K562 (cell line): ENCODE measurements around the gene BRF1. TPM values are rescaled to one million over a fixed set of nuclear protein-coding genes. Genes with fewer than 3 reads are reported as not detected.

Experiments
- ATAC-seq: fragments of 200-7000 bp; cut with Tn5 transposase; 3 replicates; pipeline ENCODE4 v1.9.1; 2020; ENCODE audit warnings: moderate library complexity
- BruUV-seq: library from RNA; stranded (reverse); fragments of 400-500 nt; replicated peaks from 2 replicates; lab custom pipeline; 2021; lab: Mats Ljungman, UMichigan
- CTCF ChIA-PET: fragments of 300-600 bp; formaldehyde crosslinking; extraction: SDS; loops from one replicate; lab custom pipeline; 2021; ENCODE audit warnings: low intra/inter-chr PET ratio; lab: Yijun Ruan, JAX
- POLR2A ChIA-PET: fragments of 300-600, 350-650 bp; sonication (Branson Sonifier 250); formaldehyde crosslinking; extraction: SDS; loops from one replicate; lab custom pipeline; 2021; ENCODE audit warnings: antibody characterized with exemption, inconsistent platforms; lab: Yijun Ruan, JAX
- DNase-seq, 4 experiments: peaks; one replicate each; pipeline versions ENCODE4 v3.0.0 to v3.0.0-alpha.2; 2011 to 2018; ENCODE audit warnings: low spot score in 3 of 4, mixed read lengths in 3 of 4; ENCODE audit errors: extremely low read depth in 1 of 4
- FAIRE-seq: peaks from 2 replicates; lab custom pipeline; 2011; peaks lifted over from hg19 to GRCh38; lab: Jason Lieb, UNC
- H2AFZ ChIP-seq: 2 replicates; pipeline ENCODE4 v1.6.0; 2011; ENCODE audit warnings: low read depth, low read length, control low read depth, inconsistent platforms
- H3K27ac ChIP-seq: fragments of 200-600 bp; 3 replicates; pipeline ENCODE4 v1.8.0; 2011; ENCODE audit warnings: low read depth, mild to moderate bottlenecking, control low read depth, inconsistent platforms, low read length, moderate library complexity, mixed read lengths; ENCODE audit errors: extremely low read depth
- H3K27me3 ChIP-seq, 2 experiments: fragments of 300-600 bp in 1 of 2; 2 replicates in 1 of 2; 3 replicates in 1 of 2; pipeline versions ENCODE4 v1.6.0 to v1.8.0; 2011; ENCODE audit warnings: inconsistent platforms in 2 of 2, low read length in 2 of 2, mild to moderate bottlenecking in 1 of 2, mixed read lengths in 1 of 2, moderate library complexity in 1 of 2; ENCODE audit not compliant: control insufficient read depth in 2 of 2, insufficient read depth in 2 of 2
- H3K36me3 ChIP-seq: fragments of 300-600 bp; 3 replicates; pipeline ENCODE4 v1.8.0; 2011; ENCODE audit warnings: mild to moderate bottlenecking, low read length, inconsistent platforms; ENCODE audit not compliant: control insufficient read depth, insufficient read depth
- H3K4me1 ChIP-seq, 2 experiments: fragments of 200-600 bp in 1 of 2; replicated peaks in 1 of 2; 2 replicates in 1 of 2; 3 replicates in 1 of 2; pipeline versions ENCODE4 v1.5.1 to v1.8.0; 2011; ENCODE audit warnings: inconsistent platforms in 2 of 2, low read length in 2 of 2, mild to moderate bottlenecking in 1 of 2, mixed read lengths in 1 of 2, moderate library complexity in 1 of 2; ENCODE audit not compliant: control insufficient read depth in 2 of 2, insufficient read depth in 2 of 2
- H3K4me2 ChIP-seq: 2 replicates; pipeline ENCODE4 v1.6.1; 2011; ENCODE audit warnings: low read length, control low read depth, inconsistent platforms, mixed read lengths; ENCODE audit not compliant: insufficient read depth
- H3K4me3 ChIP-seq: fragments of 200-600 bp; sonication (generic), shearing (Covaris generic); 2 replicates; pipeline ENCODE4 v1.5.1; 2016; ENCODE audit warnings: control low read depth, inconsistent platforms
- H3K79me2 ChIP-seq: fragments of 200-600 bp; 3 replicates; pipeline ENCODE4 v1.8.0; 2011; ENCODE audit warnings: low read length, inconsistent platforms; ENCODE audit not compliant: control insufficient read depth, insufficient read depth
- H3K9ac ChIP-seq, 2 experiments: 2 replicates each; pipeline versions ENCODE4 v1.6.0 to v1.6.1; 2011; ENCODE audit warnings: low read depth in 2 of 2, low read length in 2 of 2, control low read depth in 1 of 2, inconsistent platforms in 1 of 2, mild to moderate bottlenecking in 1 of 2, mixed read lengths in 1 of 2; ENCODE audit not compliant: insufficient read depth in 1 of 2
- H3K9me1 ChIP-seq: one replicate; pipeline ENCODE4 v1.6.0; 2011; ENCODE audit warnings: inconsistent platforms, mild to moderate bottlenecking, low read length, moderate library complexity; ENCODE audit not compliant: control insufficient read depth, insufficient read depth
- H3K9me3 ChIP-seq: replicated peaks from 2 replicates; pipeline ENCODE4 v1.5.1; 2011; ENCODE audit warnings: low read depth, low read length, inconsistent platforms; ENCODE audit not compliant: control insufficient read depth, insufficient read depth
- H4K20me1 ChIP-seq: replicated peaks from 2 replicates; pipeline ENCODE4 v1.6.1; 2011; ENCODE audit warnings: low read length, inconsistent platforms, mixed read lengths; ENCODE audit not compliant: control insufficient read depth, insufficient read depth
- FOXM1 ChIP-seq, 2 experiments: fragments of 450-650 bp in 1 of 2; sonication (generic) in 1 of 2; formaldehyde crosslinking in 1 of 2; IDR thresholded peaks; 2 replicates each; pipeline versions ENCODE4 v1.6.1 to v1.9.0; 2017 to 2022; ENCODE audit warnings: low read depth in 2 of 2, mild to moderate bottlenecking in 2 of 2, missing genetic modification reagents in 1 of 2, moderate library complexity in 1 of 2
- NCOA1 ChIP-seq: fragments of 450-650 bp; IDR thresholded peaks from 2 replicates; pipeline ENCODE4 v1.6.1; 2016; ENCODE audit warnings: low read depth
- RFX1 ChIP-seq: fragments of 450-650 bp; IDR thresholded peaks from 2 replicates; pipeline ENCODE4 v1.6.1; 2016; ENCODE audit warnings: mild to moderate bottlenecking, moderate library complexity
- ZBTB33 ChIP-seq: sonication (generic); formaldehyde crosslinking; IDR thresholded peaks from 2 replicates; pipeline ENCODE4 v1.8.1; 2023; ENCODE audit warnings: mild to moderate bottlenecking, missing genetic modification reagents
- ZNF384 ChIP-seq: IDR thresholded peaks from 2 replicates; pipeline ENCODE4 v1.6.1; 2012; ENCODE audit warnings: low read depth, low read length, improper control_type of control experiment
- WGBS: fragments of 100-300 bp; shearing (Covaris generic); methylation state at CpG from one replicate; pipeline ENCODE4 v1.1.6; 2016; ENCODE audit warnings: low coverage, mixed read lengths; ENCODE audit not compliant: insufficient coverage; ENCODE audit errors: missing lambda C conversion rate; 5-methylcytosine and 5-hydroxymethylcytosine counted together
- in situ Hi-C: fragments of 300-500 bp; cut with MboI; formaldehyde crosslinking; loops from 4 replicates; pipeline ENCODE4 v1.15.0; 2018; ENCODE audit warnings: inconsistent platforms, mixed read lengths
- intact Hi-C: fragments of 100-400 bp; cut with micrococcal nuclease; formaldehyde crosslinking; loops from 2 replicates; pipeline ENCODE4 v1.14.2; 2022
- polyA plus RNA-seq, 8 experiments: library from polyadenylated mRNA; depleted of rRNA in 4 of 8; stranded (reverse) in 5 of 8; unstranded in 3 of 8; fragments of >200 nt; fragmentation: Nextera tagmentation in 2 of 8; fragmentation: Illumina TruSeq in 1 of 8; extraction: Ambion mirVana in 2 of 8; extraction: Trizol in 1 of 8; gene quantifications; 2 replicates each; pipeline versions ENCODE4 v1.2.1 to v1.2.3, GENCODE V29; 2011 to 2014; ENCODE audit warnings: inconsistent platforms in 1 of 8, missing spikeins in 1 of 8
- total RNA-seq, 7 experiments: library from RNA; depleted of rRNA in 6 of 7; stranded (reverse); fragments of >200 nt in 6 of 7; fragmentation: Illumina TruSeq in 2 of 7; extraction: Trizol in 2 of 7; gene quantifications; 2 replicates each; pipeline versions ENCODE4 v1.2.1 to v1.2.3, GENCODE V29; 2011 to 2021; ENCODE audit warnings: low replicate concordance in 1 of 7

BRF1 gene
- total and polyA plus RNA-seq, 9 of the 15 experiments (the other 6 are each of a cell fraction or from before 2014, with no cell fraction given) = 0.14 to 24.6 (median 8.2) TPM

GRCh38 chr14:105282098-105282725 lies 18.6 kb downstream of the BRF1 start:
- intact Hi-C loops (loop anchor here (1.0 to 5.0 kb wide), 2 partner anchors 80 to 192 kb away; no protein-coding TSS in a partner anchor), in situ Hi-C loops (loop anchor here (10.0 kb wide), 1 partner anchor 187 kb away; no protein-coding TSS in a partner anchor)
- no peak overlapping the region for H3K27ac ChIP-seq
- no peak for FAIRE-seq
- H3K4me1 ChIP-seq = peaks cover 0 to 9% of the 10 kb centered on the region in 2 experiments; a peak in 2 of 5 replicates
- no peak overlapping the region for H3K4me3 ChIP-seq
- no peaks in the 10 kb centered on the region for H3K27me3 ChIP-seq
- no peak overlapping the region for H3K4me2 ChIP-seq
- DNase-seq = no peak
- CTCF ChIA-PET = no interaction called here
- H2AFZ ChIP-seq = no peak overlapping the region
- peaks cover 3% of the 10 kb centered on the region; the same call in 1 of the 3 replicates for H3K36me3 ChIP-seq
- POLR2A ChIA-PET = no interaction called here
- no peaks in the 10 kb centered on the region for H3K9me3 ChIP-seq
- peaks cover 4% of the 10 kb centered on the region; the same call in 1 of the 2 replicates for H4K20me1 ChIP-seq
- no peak for ATAC-seq
- TF ChIP-seq NCOA1 (no peak), ZBTB33 (no peak), RFX1 (no peak), FOXM1 (IDR thresholded peaks at IDR 0.05; ENCODE audit: low read depth) (no peak), FOXM1 (CRISPR knock-in tag; IDR thresholded peaks at IDR 0.05; ENCODE audit: low read depth) (no peak), ZNF384 (no peak)
- H3K79me2 ChIP-seq = peaks cover 6% of the 10 kb centered on the region; the same call in 2 of the 3 replicates
- 60% methylated on average over 12 of the region's 16 CpGs for WGBS
- peak overlapping the region in 1 of 2 experiments; percentile 28; a peak in 1 of 4 replicates for H3K9ac ChIP-seq
- no TSS peak for BruUV-seq
- H3K9me1 ChIP-seq = no peaks in the 10 kb centered on the region
